ENCODE measurements around the gene BACH2. TPM values are rescaled to one million over a fixed set of nuclear protein-coding genes. Genes with fewer than 3 reads are reported as not detected.

The BACH2 gene
- polyA plus RNA-seq, 1 of the 3 experiments (the other 2 are of a cell fraction), result 0.46 TPM

DNA sequence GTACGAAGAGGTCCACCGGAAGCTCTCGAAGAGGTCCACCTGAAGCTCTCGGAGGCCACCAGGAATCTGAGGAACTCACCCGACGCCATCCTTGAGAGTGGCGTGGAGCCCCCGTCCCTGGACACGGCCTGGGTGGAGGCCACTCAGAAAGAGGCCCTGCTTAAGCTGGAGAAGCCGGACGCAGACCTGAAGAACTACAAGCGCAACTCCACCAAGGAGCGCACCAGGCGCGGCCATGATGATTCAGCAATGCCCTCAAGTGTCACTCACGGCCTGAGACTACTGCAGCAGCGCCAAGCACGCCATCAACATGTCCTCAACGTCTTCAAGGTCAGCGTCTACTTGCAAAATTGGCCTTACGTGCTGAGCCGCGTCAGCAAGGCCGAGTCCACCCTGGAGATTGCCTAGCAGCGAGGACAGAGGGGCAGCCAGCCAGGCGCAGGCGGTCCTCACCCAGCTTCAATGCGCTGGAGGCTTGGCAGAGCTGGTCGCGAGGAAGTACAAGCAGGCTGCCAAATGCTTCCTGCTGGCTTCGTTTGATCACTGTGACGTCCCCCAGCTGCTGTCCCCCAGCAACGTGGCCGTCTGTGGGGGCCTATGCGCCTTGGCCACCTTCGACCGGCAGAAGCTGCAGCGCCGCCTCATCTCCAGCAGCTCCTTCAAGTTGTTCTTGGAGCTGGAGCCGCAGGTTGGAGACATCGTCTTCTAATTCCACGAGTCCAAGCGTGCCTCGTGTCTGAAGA lies 410.1 kb downstream of the BACH2 start:
- POLR2A ChIA-PET, result no interaction called here
- Histone ChIP-seq H3K4me2 (no peak overlapping the region), H2AFZ (ENCODE audit: low read depth) (no peak overlapping the region), H3K79me2 (ENCODE audit: insufficient read depth) (no peaks in the 10 kb centered on the region), H3K4me3 (ENCODE audit: low read depth in 2 of 2, low read length in 1 of 2) (no peak overlapping the region), H4K20me1 (ENCODE audit: insufficient read depth) (no peaks in the 10 kb centered on the region), H3K9me2 (no peaks in the 10 kb centered on the region), H3K4me1 (ENCODE audit: control insufficient read depth in 1 of 2, insufficient read depth in 2 of 2, low read depth in 1 of 2, low read length in 1 of 2) (no peaks in the 10 kb centered on the region), H3K27ac (ENCODE audit: low read depth in 2 of 2, low read length in 1 of 2) (no peak overlapping the region), H3K27me3 (ENCODE audit: insufficient read depth) (no peaks in the 10 kb centered on the region), H3K9ac (no peak overlapping the region), H3K9me3 (no peaks in the 10 kb centered on the region), H3K36me3 (replicated peaks in 1 of 2; ENCODE audit: control insufficient read depth in 1 of 2, insufficient read depth in 2 of 2, low read length in 1 of 2) (no peaks in the 10 kb centered on the region), H3F3A (replicated peaks; ENCODE audit: insufficient read depth) (no peaks in the 10 kb centered on the region)
- CTCF ChIA-PET, result no interaction called here
- no peak for DNase-seq
- TF ChIP-seq POLR2AphosphoS5 (IDR thresholded peaks at IDR 0.05; ENCODE audit: low read depth, low read length) (no peak), RFX5 (IDR thresholded peaks at IDR 0.05; ENCODE audit: low read length) (no peak)
- TF ChIP-seq, protein P1, sequence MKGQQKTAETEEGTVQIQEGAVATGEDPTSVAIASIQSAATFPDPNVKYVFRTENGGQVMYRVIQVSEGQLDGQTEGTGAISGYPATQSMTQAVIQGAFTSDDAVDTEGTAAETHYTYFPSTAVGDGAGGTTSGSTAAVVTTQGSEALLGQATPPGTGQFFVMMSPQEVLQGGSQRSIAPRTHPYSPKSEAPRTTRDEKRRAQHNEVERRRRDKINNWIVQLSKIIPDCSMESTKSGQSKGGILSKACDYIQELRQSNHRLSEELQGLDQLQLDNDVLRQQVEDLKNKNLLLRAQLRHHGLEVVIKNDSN (IDR thresholded peaks at IDR 0.05; ENCODE audit: borderline replicate concordance, low read depth), result no peak
- 81% methylated on average over 23 of the region's 44 CpGs for WGBS (ENCODE audit: low lambda C conversion rate)

Small RNAs within 50 kb of the gene (small RNA-seq; reads per million reads assigned to genes)
- gene MIR4464, result 0 reads per million in 7 experiments
- 0 reads per million in 7 experiments for gene RF00019
- gene RN7SKP110, result 0 reads per million in 7 experiments

Data from SK-N-SH (cell line).